Hematopoietic multipotent progenitor cell treated with erythropoietin and hydrocortisone succinate and interleukin-3 and kit ligand, for 8 days (in vitro differentiated cells): Measurements from ENCODE around the gene ACVR1B.

Source experiments
- DNase-seq: peaks from one replicate; pipeline ENCODE4 v3.0.0-alpha.2; 2015

Gene ACVR1B

DNA sequence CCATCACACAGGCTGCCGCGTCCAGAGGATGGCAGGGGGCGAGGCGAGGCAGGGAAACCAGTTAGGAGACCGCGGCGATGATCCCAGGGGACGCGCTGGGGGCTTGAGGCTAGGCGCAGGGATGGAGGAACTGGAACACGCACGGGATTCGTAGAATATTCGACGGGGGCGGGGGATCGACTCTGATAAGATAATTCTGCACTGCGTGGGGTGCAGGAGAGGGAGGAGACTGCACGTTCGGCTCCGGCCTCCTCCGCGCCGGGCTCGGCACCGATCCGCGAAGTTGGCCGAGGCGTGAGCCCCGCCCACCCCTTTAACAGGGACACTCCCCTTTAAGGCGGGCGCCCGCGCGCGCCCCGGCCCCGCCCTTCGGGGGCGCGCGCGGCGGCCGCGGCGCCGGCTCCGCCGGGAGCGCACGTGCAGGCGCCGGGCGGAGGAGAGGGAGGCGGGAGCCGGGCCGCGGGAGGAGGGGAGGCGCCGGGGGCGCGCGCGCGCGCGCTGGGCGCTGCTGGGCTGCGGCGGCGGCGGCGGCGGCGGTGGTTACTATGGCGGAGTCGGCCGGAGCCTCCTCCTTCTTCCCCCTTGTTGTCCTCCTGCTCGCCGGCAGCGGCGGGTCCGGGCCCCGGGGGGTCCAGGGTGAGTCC, at the start of gene ACVR1B:
TSS of gene ACVR1B (plus strand) at position 501 of the 644 bp plus-strand sequence. CDS start at position 546, 45 bp downstream.
- peak; percentile 87 for DNase-seq

DNA sequence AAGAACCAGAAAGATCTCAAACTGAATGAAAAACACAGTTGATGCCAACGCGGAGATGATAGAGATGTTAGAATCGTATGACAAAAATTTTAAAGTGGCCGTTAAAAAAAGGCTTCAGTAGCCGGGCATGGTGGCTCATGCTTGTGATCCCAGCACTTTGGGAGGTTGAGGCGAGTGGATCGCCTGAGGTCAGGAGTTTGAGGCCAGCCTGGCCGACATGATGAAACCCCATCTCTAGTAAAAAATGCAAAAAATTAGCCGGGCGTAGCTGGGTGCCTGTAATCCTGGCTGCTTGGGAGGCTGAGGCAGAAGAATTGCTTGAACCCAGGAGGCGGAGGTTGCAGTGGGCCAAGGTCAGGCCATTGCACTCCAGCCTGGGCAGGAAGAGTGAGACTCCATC, 49.6 kb upstream of the ACVR1B start:
- no peak for DNase-seq

GRCh38 chr12:51904951-51905470, 46.5 kb upstream of the ACVR1B start:
- no peak for DNase-seq

DNA sequence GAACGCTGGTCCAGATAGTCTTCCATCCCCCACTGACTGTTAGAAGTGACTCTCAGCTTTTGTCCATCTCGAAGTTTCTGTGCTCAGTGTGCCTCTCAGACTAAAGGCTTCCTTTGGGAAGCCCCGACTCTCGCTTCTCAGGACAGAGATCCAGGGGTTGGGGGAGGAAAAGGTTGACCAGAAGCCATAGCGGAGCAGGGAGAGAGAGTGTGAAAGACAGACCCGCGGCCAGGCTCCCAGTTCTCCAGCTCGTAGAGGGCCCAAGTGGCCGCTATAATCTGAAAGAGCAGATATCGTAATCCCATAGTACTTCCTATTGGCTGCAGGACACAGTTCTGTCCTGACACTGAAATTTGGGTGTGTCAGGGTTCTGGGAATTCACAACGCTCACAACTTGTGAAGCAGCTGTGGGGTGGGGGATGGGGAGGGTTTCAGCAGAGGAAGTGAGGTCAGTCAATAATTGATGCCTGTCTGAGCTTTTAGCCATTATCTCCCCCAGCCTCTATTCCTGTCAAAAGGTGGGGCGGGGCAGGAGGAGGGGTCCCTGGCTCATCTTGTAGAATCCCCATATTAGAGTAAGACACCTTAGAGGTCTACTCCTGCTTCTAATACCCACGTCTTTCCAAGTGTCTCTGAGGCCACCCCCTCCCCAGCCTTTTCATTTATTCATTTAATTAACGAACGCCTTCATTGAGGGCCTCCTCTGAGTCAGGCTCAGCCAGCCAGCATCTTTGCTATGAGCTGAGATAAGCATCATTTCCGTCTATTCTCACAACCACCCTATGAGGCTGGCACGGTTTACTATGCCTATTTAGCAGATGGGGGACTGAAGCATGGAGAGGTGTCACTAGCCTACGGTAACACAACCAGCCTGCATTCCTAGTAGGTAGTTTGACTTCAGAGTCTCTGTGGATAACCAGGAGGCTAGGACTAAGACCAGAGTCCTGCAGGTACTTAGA, 45.7 kb upstream of the ACVR1B start:
- peak; percentile 82 for DNase-seq

GRCh38 chr12:51906430-51907082, 44.9 kb upstream of the ACVR1B start:
- DNase-seq, result no peak

DNA sequence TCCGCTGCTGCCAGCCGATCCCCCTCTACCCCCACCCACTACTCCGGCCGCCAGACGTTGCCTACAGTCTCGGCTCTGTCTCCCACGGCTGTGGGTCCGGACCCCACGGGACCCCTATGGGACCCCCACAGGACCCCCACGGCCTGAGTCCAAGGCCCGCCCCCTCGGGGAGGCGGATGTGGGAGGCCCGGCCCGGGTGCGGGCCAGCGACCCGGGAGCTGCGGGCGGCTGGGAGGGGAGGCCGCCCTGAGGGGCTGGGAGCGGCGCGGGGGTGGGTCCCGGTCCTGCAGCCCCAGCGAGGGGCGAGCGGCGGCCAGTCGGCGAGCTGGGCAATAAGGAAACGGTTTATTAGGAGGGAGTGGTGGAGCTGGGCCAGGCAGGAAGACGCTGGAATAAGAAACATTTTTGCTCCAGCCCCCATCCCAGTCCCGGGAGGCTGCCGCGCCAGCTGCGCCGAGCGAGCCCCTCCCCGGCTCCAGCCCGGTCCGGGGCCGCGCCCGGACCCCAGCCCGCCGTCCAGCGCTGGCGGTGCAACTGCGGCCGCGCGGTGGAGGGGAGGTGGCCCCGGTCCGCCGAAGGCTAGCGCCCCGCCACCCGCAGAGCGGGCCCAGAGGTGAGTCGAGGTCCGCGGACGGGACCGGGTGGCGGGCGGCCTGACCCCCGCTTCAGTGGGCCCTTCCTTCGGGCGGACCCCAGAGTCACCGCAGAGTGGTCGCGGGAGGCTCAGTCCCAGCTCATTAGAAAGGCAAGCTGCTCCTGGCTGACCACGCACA, 44.2 kb upstream of the ACVR1B start, which contains the start of gene ACVRL1:
TSS of gene ACVRL1 (plus strand) at position 422 of the 773 bp plus-strand sequence. CDS start 4,971 bp downstream, outside the sequence.
- no peak for DNase-seq

GRCh38 chr12:51907856-51908425, 43.6 kb upstream of the ACVR1B start:
- no peak for DNase-seq

DNA sequence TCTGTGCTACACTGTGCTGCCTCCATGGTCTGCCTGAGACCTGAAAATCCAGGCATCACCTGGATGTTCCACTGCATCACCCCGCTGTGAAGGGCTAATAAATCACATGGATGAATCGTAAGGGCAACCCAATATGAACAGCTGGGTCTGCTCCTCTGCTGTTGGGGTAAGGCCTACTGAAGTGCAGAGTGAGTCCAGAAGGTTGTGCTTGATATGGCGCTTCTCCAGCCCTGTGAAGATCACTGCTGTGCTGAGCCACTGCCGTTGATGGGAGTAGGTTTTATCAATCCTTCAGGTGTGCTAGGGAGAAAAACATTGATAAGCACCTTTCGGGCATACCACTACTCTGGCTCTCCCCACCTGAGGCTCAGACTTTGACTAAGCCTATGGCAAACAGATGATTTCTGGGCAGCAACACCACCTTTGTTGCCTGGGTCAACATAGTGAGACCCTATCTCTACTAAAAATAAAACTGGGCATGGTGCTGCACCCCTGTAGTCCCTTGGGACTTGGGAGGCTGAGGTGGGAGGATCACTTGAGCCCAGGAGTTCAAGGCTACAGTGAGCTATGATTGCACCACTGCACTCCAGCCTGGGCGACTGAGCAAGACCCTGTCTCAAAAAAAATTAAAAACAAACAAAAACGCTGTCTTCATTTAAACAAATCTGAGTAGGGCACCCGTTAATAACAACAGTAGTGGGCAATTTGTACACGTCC, 42.5 kb upstream of the ACVR1B start:
- DNase-seq, result peak; percentile 63

DNA sequence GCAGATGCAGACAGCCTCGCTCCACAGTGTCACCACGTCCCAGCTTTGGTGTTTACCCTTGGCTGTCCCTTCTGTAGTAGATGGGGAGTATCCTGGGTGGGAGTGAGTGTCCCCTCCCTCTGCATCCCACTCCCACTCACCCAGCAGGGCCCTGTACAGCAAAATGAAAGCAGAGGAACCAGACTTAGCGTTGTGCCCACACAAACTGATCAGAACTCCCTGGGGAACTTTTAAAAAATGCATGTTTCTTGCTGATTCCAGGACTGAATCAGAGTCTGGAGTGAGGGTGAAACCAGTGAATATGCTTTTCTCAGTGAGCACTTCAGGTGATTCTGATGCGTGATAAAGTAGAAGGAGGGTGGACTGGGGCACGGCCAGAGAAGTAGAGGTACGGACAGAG, 41.3 kb upstream of the ACVR1B start:
- no peak for DNase-seq

GRCh38 chr12:51910691-51911090, 40.8 kb upstream of the ACVR1B start:
- DNase-seq, result no peak

DNA sequence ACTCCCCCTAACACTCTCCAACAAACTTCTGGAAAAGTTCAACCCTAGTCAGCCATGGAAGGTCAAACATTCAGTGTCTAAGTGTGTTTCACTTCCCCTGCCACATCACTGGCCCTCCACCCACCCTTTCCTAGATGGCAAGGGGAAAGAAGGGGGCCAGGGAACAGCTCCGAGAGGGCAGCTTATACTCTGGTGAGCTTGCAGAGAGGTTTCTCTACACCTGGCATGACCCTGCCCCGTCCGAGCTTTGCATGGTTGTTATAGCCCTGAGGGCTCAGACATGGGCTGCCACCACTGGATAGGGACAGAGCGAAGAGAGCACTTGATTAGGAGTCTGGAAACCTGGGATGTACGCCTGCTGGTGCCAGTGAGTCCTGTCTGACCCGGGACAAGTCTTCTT, 40.2 kb upstream of the ACVR1B start:
- no peak for DNase-seq

DNA sequence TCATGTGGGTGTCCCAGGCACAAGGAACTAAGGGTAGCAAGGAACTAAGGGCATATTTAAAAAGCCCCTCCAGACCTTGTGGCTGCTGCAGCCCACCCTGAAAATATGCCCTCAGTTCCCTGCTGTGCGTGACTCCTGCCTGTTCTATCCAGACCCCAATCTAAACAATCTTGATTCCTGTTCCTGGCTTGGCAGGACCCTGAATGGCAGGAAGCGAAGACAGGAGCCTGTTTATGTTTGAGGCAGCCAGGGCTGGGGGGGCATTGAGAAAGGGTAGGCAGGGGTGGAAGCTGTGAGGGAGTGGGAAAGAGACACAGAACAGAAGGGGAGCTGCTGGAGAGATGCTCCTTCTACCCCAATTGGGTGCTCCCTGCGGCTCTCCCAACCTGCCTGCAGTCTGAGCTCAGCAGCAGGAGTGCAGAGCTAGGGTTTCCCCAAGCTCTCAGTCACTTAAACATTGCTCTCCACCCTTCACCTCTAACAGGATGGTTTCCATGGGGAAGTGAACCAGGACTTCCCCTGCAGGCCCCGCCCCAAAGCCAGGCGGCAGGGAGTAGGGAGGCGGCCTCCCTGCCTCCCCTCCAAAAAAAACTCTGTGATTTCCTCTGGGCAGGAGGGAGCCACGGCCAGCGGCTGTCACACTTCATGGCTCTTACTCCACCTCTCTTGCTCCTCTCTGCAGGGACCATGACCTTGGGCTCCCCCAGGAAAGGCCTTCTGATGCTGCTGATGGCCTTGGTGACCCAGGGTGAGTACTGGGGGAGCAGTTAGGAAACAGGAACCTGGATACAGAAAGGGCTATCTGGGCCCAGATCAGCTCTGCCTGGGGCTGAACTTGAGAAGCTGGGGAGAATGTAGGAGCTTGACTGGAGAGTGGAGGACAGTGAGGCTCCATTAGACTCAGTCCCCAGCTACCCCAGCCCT, 39.4 kb upstream of the ACVR1B start:
- DNase-seq, result no peak

- DNase-seq, result no peak
These were observed 38.1 kb upstream of the ACVR1B start for GRCh38 chr12:51913071-51914033.

- no peak for DNase-seq
These were observed 37.2 kb upstream of the ACVR1B start for GRCh38 chr12:51914034-51914923.

GRCh38 chr12:51915003-51915625, 36.4 kb upstream of the ACVR1B start:
- DNase-seq, result no peak

GRCh38 chr12:51915951-51916350, 35.5 kb upstream of the ACVR1B start:
- DNase-seq, result no peak

DNA sequence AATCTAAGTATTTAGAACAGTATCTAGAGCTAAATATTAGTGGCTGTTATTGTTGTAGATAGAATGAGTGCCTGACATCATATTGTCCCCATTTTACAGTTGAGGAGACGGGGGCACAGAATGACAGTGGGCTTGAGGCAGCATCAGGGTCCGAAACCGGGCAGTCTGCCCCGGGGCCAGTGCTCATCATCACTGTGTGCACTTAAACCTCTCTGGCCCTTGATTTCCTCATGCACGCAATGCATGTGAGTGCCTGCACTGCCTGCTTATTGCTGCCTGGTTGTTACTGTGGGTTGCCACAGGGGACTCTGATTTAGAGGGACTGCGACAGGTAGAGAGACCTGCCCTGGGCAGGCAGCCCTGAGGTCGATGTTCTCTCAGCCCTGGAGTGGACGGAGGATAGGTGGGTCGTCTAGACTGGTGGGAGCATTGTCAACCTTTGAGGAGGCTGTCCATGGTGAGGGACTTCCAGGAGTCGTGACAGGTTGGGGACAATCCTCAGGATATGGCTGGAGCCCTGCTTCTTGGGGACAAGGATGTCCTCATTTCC, 34.4 kb upstream of the ACVR1B start:
- DNase-seq, result no peak
